Esophagus squamous epithelium (tissue), 5 donors: ENCODE results near the gene ITPR2. TPM values are rescaled to one million over a fixed set of nuclear protein-coding genes. Genes with fewer than 3 reads are reported as not detected.
"Not testable (repeated sequence)": the region's sequence is repeated elsewhere in the genome, so short reads cannot be mapped to it uniquely, and the experiment has no call there.

Source experiments
- DNase-seq: peaks from one replicate; lab custom pipeline; 2025; lab: John Stamatoyannopoulos, UW
- H3K27ac ChIP-seq, 4 donors: fragments of 200-600 bp; sonication (generic); one replicate each; pipeline ENCODE4 v1.5.1; 2016 to 2019; ENCODE audit warnings: mild to moderate bottlenecking in 1 of 4
- H3K27me3 ChIP-seq, 4 donors: fragments of 200-600 bp; sonication (generic); 1 replicate in 3 of 4; 2 replicates in 1 of 4; pipeline versions ENCODE4 v1.5.1 to v1.6.0; 2017 to 2021; ENCODE audit warnings: antibody characterized with exemption in 1 of 4
- H3K36me3 ChIP-seq, 3 donors: fragments of 200-600 bp; sonication (generic); one replicate each; pipeline ENCODE4 v1.5.1; 2016 to 2019
- H3K4me1 ChIP-seq, 3 donors: fragments of 200-600 bp; sonication (generic); one replicate each; pipeline ENCODE4 v1.5.1; 2017 to 2019
- H3K4me3 ChIP-seq, 4 donors: fragments of 200-600 bp; sonication (generic); 1 replicate in 3 of 4; 2 replicates in 1 of 4; pipeline ENCODE4 v1.5.1; 2016 to 2019; ENCODE audit warnings: mild to moderate bottlenecking in 2 of 4, moderate library complexity in 1 of 4
- H3K9me3 ChIP-seq, 3 donors: fragments of 200-600 bp; sonication (generic); one replicate each; pipeline ENCODE4 v1.5.1; 2016 to 2019
- POLR2A ChIP-seq, 4 donors: fragments of 450-650 bp; IDR thresholded peaks; one replicate each; pipeline ENCODE4 v1.6.1; 2017; ENCODE audit warnings: antibody characterized with exemption in 4 of 4, mild to moderate bottlenecking in 4 of 4, moderate library complexity in 3 of 4
- WGBS, 2 donors: methylation state at CpG; one replicate each; pipeline ENCODE4 v1.1.5; 2018; 5-methylcytosine and 5-hydroxymethylcytosine counted together
- intact Hi-C: fragments of 100-400 bp; cut with DNase I; formaldehyde crosslinking; loops from one replicate; pipeline ENCODE4 v1.15.0; 2022
- total RNA-seq, 4 donors: library from RNA; depleted of rRNA; stranded (reverse); fragments of >200 nt; gene quantifications; one replicate each; pipeline ENCODE4 v1.1.0, GENCODE V29; 2016
- TF ChIP-seq, protein P1 (sequence below), 6 experiments: fragments of 450-650 bp in 4 of 6; fragments of 200-600 bp in 2 of 6; sonication (generic) in 2 of 6; IDR thresholded peaks; one replicate each; pipeline ENCODE4 v1.5.1; 2016 to 2019; ENCODE audit warnings: antibody characterized with exemption in 6 of 6, mild to moderate bottlenecking in 4 of 6, moderate library complexity in 4 of 6
- donor health status: DM: yes; HTN: yes; CAD: no.

The ITPR2 gene
- total RNA-seq, 4 donors from 2014 or later, result 30.7 to 49.3 (median 37.6) TPM

DNA sequence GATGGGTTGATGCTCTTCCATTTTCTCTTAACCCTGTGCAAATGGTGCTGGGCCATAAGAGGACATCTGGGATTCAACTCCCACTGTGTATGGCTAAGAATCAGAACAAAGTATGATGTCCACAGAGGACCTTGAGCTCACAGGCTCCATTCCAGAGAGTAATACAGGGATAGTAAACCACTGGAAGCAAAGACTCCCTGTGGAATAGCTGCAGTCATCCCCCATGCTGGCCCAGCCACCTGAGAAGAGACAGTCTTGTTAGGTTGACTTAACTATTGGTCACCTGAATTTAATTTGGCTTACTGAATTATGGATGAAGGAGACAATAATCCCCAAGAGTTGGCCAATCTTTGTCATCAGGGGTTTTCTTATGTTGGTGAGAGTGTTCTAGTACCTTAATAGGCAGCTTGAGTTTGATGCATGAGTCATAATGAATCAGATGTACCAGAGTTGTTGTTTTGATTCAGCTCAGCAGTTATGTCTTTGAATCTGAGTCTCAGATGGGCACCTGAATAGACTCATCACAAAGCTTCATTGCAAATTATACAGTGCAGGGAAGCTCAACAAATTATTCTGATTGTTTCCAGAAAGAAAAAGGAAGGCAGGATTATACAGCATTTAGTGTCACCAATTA lies 514.9 kb downstream of the ITPR2 start:
- Histone ChIP-seq H3K4me1 (peaks cover 4 to 20% (median 20%) of the 10 kb centered on the region in 3 donors), H3K27me3 (no peaks in the 10 kb centered on the region), H3K9me3 (peaks cover 0 to 6% (median 0%) of the 10 kb centered on the region in 3 donors), H3K36me3 (no peaks in the 10 kb centered on the region), H3K27ac (peak overlapping the region; percentile 32 to 70 (median 64)), H3K4me3 (no peak overlapping the region)
- TF ChIP-seq, protein P1, sequence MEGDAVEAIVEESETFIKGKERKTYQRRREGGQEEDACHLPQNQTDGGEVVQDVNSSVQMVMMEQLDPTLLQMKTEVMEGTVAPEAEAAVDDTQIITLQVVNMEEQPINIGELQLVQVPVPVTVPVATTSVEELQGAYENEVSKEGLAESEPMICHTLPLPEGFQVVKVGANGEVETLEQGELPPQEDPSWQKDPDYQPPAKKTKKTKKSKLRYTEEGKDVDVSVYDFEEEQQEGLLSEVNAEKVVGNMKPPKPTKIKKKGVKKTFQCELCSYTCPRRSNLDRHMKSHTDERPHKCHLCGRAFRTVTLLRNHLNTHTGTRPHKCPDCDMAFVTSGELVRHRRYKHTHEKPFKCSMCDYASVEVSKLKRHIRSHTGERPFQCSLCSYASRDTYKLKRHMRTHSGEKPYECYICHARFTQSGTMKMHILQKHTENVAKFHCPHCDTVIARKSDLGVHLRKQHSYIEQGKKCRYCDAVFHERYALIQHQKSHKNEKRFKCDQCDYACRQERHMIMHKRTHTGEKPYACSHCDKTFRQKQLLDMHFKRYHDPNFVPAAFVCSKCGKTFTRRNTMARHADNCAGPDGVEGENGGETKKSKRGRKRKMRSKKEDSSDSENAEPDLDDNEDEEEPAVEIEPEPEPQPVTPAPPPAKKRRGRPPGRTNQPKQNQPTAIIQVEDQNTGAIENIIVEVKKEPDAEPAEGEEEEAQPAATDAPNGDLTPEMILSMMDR (IDR thresholded peaks at IDR 0.05), result no peak
- TF ChIP-seq POLR2A (IDR thresholded peaks at IDR 0.05), result no peak
- DNase-seq, result no peak
- intact Hi-C loops, result no loop called here

- DNase-seq, H3K27me3 ChIP-seq, H3K4me3 ChIP-seq, intact Hi-C loops, H3K27ac ChIP-seq, H3K9me3 ChIP-seq, H3K36me3 ChIP-seq: not testable (repeated sequence)
- H3K4me1 ChIP-seq, result peaks cover 4 to 15% (median 12%) of the 10 kb centered on the region in 3 donors
These were observed 518.9 kb downstream of the ITPR2 start for GRCh38 chr12:26314103-26314502.

DNA sequence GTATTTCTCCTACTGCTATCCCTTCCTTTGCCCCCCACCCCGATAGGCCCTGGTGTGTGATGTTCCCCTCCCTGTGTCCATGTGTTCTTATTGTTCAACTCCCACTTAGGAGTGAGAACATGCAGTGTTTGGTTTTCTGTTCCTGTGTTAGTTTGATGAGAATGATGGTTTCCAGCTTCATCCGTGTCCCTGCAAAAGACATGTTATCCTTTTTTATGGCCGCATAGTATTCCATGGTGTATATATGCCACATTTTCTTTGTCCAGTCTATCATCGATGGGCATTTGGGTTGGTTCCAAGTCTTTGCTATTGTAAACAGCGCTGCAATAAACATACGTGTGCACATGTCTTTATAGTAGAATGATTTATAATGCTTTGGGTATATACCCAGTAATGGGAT lies 522.5 kb downstream of the ITPR2 start:
- H3K27me3 ChIP-seq, H3K9me3 ChIP-seq: not testable (repeated sequence)
- WGBS, 2 donors, result 91 to 94% methylated on average over 6 of the region's 6 CpGs

DNA sequence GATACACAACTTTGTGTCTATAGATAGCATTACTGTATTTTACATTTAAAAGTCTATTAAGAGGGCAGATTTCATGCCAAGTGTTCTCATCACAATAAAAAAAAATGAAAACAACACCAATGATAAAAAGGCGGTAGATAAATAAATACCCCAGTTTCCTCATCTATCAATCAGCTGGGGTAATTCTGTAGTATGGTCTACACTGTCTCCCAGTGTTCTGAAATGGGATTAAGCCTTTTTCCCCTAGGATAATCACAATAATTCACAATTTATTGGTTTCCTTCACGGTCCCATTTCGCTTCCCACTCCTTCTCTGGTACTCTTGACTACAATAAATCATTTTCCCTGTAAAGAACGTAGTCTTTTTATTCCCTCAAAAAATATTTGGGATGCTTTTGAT lies 523.4 kb downstream of the ITPR2 start:
- TF ChIP-seq POLR2A (IDR thresholded peaks at IDR 0.05), result no peak
- TF ChIP-seq, protein P1 (IDR thresholded peaks at IDR 0.05), result no peak
- no peak overlapping the region for H3K27ac ChIP-seq
- H3K4me3 ChIP-seq, result no peak overlapping the region
- no peaks in the 10 kb centered on the region for H3K4me1 ChIP-seq
- no peak for DNase-seq
- no peaks in the 10 kb centered on the region for H3K27me3 ChIP-seq
- H3K9me3 ChIP-seq, result no peaks in the 10 kb centered on the region
- WGBS, 2 donors, result 59 to 61% methylated on average over 4 of the region's 4 CpGs
- intact Hi-C loops, result no loop called here
- H3K36me3 ChIP-seq, result no peaks in the 10 kb centered on the region

More for the DNA sequence above, 522.5 kb downstream of the ITPR2 start:
- H3K36me3 ChIP-seq, DNase-seq, H3K4me3 ChIP-seq, intact Hi-C loops, H3K27ac ChIP-seq, H3K4me1 ChIP-seq: not testable (repeated sequence)

- H3K9me3 ChIP-seq, result no peaks in the 10 kb centered on the region
- no peaks in the 10 kb centered on the region for H3K36me3 ChIP-seq
- H3K27me3 ChIP-seq, result no peaks in the 10 kb centered on the region
- intact Hi-C loops, result no loop called here
- WGBS, 2 donors, result 82 to 91% methylated on average over 2 of the region's 2 CpGs
- no peak for DNase-seq
- peaks cover 0 to 5% (median 0%) of the 10 kb centered on the region in 3 donors for H3K4me1 ChIP-seq
- no peak overlapping the region for H3K27ac ChIP-seq
- no peak overlapping the region for H3K4me3 ChIP-seq
- no peak for TF ChIP-seq POLR2A (IDR thresholded peaks at IDR 0.05)
- TF ChIP-seq, protein P1 (IDR thresholded peaks at IDR 0.05), result no peak
These were observed 528.7 kb downstream of the ITPR2 start for GRCh38 chr12:26304273-26304672.

- WGBS, 2 donors, result 88 to 89% methylated on average over 1 of the region's 1 CpG
These were observed 529.6 kb downstream of the ITPR2 start for GRCh38 chr12:26303418-26303817.

More at GRCh38 chr12:26303418-26303817, 529.6 kb downstream of the ITPR2 start:
- no peak for DNase-seq
- no peak for TF ChIP-seq POLR2A (IDR thresholded peaks at IDR 0.05)
- TF ChIP-seq, protein P1 (IDR thresholded peaks at IDR 0.05), result no peak
- Histone ChIP-seq H3K27ac (no peak overlapping the region), H3K27me3 (no peaks in the 10 kb centered on the region), H3K4me1 (peaks cover 0 to 14% (median 5%) of the 10 kb centered on the region in 3 donors), H3K4me3 (no peak overlapping the region), H3K9me3 (no peaks in the 10 kb centered on the region), H3K36me3 (no peaks in the 10 kb centered on the region)
- intact Hi-C loops, result no loop called here
